Fibroblast of lung (primary cell): Measurements from ENCODE around the gene ITGB1.

Source experiments
- CTCF ChIP-seq, 2 donors: IDR thresholded peaks in 1 of 2; conservative IDR thresholded peaks in 1 of 2; 1 replicate in 1 of 2; 2 replicates in 1 of 2; pipeline ENCODE4 v1.5.1; 2011 to 2012; ENCODE audit warnings: low read length in 2 of 2, control low read depth in 1 of 2, inconsistent platforms in 1 of 2, low read depth in 1 of 2, mild to moderate bottlenecking in 1 of 2
- EZH2 ChIP-seq: IDR thresholded peaks from 2 replicates; pipeline ENCODE4 v1.5.1; 2012; ENCODE audit warnings: low read length, control low read depth, mild to moderate bottlenecking; ENCODE audit errors: missing control alignments

GRCh38 chr10:32889631-32890212 lies 68.3 kb downstream of the ITGB1 start:
- no peak for TF ChIP-seq CTCF (conservative IDR thresholded peaks at IDR 0.05 in 1 of 2, IDR thresholded peaks at IDR 0.05 in 1 of 2; ENCODE audit: low read depth in 1 of 2, low read length in 2 of 2)
- no peak for TF ChIP-seq EZH2
